GM18511 (cell line): ENCODE measurements around the gene OR10A3.

Source experiments
- ATAC-seq: cut with Tn5 transposase; IDR thresholded peaks from one replicate; pipeline ENCODE4 v1.9.1; 2021; ENCODE audit warnings: mild to moderate bottlenecking, moderate library complexity; ENCODE audit not compliant: unreplicated experiment

The OR10A3 gene

GRCh38 chr11:7893796-7894195 lies 47.7 kb downstream of the OR10A3 start:
- ATAC-seq, result no peak

- ATAC-seq, result peak; percentile 70
Observed at GRCh38 chr11:7892840-7893254, 48.7 kb downstream of the OR10A3 start.

GRCh38 chr11:7892059-7892699 lies 49.3 kb downstream of the OR10A3 start:
- ATAC-seq, result peak; percentile 71

GRCh38 chr11:7890417-7891172 lies 50.9 kb downstream of the OR10A3 start:
- peak; percentile 42 for ATAC-seq

- no peak for ATAC-seq
Observed at GRCh38 chr11:7889985-7890384, 51.5 kb downstream of the OR10A3 start.
